GM19452 (cell line): ENCODE results near the gene LRRC18.

Experiments
- ATAC-seq: cut with Tn5 transposase; IDR thresholded peaks from one replicate; pipeline ENCODE4 v1.9.1; 2021; ENCODE audit not compliant: unreplicated experiment

The LRRC18 gene

GRCh38 chr10:48946891-48947500 is 7.4 kb upstream of the LRRC18 start:
- no peak for ATAC-seq

- ATAC-seq = no peak
These were observed 6.7 kb upstream of the LRRC18 start for GRCh38 chr10:48946332-48946731.

DNA sequence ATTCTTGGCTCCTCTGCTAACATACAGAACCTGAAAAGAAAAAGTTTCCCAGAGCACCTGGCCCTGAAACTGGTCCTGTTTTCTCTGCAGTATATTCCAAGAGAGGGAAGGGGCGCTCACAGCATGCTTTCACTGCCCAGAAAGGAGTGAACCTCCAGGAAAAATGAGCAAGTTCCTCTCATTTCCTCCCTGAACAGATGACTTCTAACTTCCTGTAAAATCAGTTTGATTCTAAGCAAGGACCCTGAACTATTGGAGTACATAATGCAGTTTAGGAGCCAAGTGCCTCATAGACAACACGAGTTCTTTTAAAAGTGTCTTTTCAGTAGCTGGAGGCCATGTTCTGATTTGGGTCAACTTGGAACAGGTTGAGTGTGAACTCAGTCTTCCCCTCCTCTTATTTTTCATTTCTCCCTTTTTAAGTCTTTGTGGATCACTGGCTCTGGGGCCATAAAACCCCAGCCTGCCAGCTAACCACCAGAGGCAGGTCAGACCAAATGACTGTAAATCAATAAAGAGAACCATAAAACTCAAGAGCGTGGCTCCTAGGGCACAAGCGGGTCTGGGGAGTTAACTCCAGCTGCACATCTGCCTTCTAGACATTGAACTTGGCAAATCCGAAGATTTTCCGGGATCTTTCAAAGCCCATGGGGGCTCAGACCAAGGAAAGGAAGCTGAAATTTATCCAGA is 5.9 kb upstream of the LRRC18 start:
- ATAC-seq = no peak

GRCh38 chr10:48944171-48944570 is 4.5 kb upstream of the LRRC18 start:
- no peak for ATAC-seq

GRCh38 chr10:48943096-48943495 is 3.5 kb upstream of the LRRC18 start:
- no peak for ATAC-seq

- no peak for ATAC-seq
These were observed 1.9 kb upstream of the LRRC18 start for GRCh38 chr10:48941427-48942075.

DNA sequence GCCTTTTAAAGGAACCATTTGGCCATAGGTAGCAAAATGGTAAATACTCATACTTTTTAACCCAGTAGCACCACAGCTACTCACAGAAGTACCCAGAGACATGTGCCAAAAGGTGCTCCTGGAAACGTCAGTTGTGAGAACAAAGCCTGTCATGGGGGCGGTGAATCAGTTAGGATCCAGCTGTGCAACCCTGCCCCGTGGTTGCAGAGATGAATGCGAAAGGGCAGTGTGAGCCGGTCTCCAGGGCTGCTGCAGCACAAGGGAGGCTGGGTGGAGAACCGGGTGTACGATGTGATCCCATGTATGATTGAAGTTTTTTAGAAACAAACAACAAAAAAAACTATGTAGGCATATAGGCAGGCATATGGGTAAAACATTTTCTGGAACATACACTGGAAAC is 1.3 kb upstream of the LRRC18 start:
- ATAC-seq = no peak

GRCh38 chr10:48940372-48940771 is 732 bp upstream of the LRRC18 start:
- ATAC-seq = no peak

- no peak for ATAC-seq
These were observed 577 bp downstream of the LRRC18 start for GRCh38 chr10:48938990-48939536.

DNA sequence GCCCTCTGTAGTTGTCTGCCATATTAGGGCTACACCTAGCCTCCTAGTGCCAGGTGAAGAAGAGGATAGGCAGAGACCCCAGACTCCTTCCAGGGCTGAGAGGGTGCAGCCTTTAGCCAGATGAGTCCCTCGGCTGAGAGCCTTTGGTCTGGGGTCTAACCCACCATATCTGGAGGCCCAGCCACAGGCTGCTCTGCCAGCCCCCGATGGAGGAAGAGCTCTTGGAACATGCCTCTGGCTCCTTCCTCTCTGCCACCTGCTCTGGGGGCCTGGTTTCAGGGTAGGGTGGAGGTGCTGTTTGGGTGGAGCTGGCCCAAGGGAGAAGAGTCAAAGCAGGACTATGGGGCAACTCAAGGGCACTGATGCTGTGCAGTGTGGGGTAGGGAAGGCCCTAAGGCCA is 1.4 kb downstream of the LRRC18 start:
- no peak for ATAC-seq

- no peak for ATAC-seq
These were observed 1.8 kb downstream of the LRRC18 start for GRCh38 chr10:48937796-48938195.

- ATAC-seq = no peak
These were observed 4.1 kb downstream of the LRRC18 start for GRCh38 chr10:48935577-48935976.

- no peak for ATAC-seq
These were observed 4.8 kb downstream of the LRRC18 start for GRCh38 chr10:48934672-48935501.

GRCh38 chr10:48932831-48933664 is 6.6 kb downstream of the LRRC18 start:
- ATAC-seq = no peak

DNA sequence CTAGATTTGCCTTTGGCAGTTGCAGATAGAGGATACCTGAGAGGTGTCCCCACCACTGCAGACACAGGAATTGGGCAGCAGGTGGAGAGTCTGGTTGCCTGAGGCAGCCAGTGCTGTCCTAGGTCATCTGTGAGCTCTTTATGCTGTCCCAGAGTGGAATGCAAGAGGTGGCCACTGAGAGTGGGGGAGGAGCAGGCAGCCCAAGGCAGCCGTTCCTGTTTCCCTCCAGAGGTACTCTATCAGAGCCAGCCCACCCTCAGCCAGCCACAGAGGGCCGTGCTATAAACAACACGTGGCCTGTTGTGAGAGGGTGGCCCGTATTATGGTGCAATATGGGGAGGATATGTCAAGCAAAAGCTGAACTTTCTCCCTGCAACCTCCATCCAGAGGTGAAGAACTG is 8.5 kb downstream of the LRRC18 start:
- no peak for ATAC-seq

- ATAC-seq = no peak
These were observed 10.1 kb downstream of the LRRC18 start for GRCh38 chr10:48929413-48929990.

DNA sequence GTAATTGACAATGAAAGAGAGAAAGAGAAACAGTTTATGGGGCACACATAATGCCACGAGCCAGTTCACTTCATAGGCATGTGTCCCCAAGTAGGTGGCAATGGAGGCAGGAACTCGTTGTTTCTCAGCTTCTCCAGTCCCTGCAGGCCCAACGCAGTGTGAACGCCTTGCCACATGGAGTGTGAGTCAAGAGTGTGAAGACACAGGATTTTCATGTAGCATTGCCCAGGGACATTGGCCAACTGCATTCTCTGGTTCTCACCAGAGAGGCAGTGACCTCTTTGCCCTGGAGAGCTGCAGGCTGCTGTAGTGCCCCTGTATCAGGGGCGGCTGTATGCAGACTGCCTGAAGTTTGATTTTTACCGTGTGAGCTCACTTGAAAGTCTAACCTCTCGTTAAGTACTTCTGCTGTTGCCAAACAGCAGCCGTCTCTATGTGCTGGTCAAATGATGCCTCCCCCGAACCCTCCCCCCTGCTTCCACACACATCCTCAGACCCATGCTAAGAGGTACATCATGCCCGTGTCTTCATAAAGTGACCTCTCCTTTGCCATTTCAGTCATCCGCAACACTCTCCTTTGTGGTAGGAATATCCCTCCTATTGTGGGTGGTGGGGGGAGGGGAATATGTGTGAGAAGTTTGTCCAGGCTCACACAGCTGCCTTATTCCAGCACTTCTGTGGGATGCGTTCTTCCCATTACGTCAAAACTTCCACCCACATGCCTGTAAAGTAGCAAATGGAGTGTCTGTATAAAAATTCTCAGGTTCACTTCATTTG is 12.7 kb downstream of the LRRC18 start:
- ATAC-seq = no peak

DNA sequence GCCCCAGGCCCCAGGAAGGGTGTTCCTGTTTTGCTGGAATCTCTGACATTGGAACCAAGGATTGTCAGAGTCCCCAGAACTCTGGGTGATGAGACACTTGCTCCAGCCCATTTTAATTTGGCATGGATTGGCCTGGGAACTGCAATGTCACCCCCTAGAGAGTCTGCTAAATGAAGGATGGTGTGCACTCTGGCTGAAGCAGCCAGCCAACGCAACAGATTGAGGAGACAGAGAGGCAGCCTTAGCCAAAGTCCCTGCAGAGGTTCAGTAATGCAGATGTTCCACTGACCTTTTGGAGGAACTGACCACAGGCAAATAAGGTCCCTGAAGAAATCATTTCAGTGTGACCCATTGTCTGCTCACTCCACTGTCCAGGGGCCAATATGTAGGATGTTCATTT is 13.4 kb downstream of the LRRC18 start:
- ATAC-seq = no peak

GRCh38 chr10:48924988-48925387 is 14.7 kb downstream of the LRRC18 start:
- no peak for ATAC-seq
